Cardiac septum (tissue), 1 donor: ENCODE results near the gene CAP2. TPM values are rescaled to one million over a fixed set of nuclear protein-coding genes. Genes with fewer than 3 reads are reported as not detected.

Experiments used
- DNase-seq: peaks from one replicate; pipeline ENCODE4 v3.0.0-alpha.2; 2020; ENCODE audit warnings: low spot score
- intact Hi-C: fragments of 100-400 bp; cut with DNase I; formaldehyde crosslinking; loops from one replicate; pipeline ENCODE4 v1.14.0; 2022
- long read RNA-seq: library from polyadenylated mRNA; unstranded; transcript quantifications from one replicate; pipeline ENCODE4 v2.0.0, GENCODE V29; 2021
- total RNA-seq: library from RNA; stranded (reverse); fragmentation: NEBNext Ultra II Directional; extraction: Animal tissue kit (Norgen Biotek cat#: 25700); gene quantifications from one replicate; pipeline ENCODE4 v1.2.1, GENCODE V29; 2021
- donor health status: DM: no; HTN: no; CAD: no.

The CAP2 gene
- total RNA-seq = 120 TPM
- long read RNA-seq, transcript CAP2-201 (13 exons, 3,316 nt) = major isoform, 219 of 265 reads
- long read RNA-seq, partial matches to known transcripts = 26 of 265 reads
- long read RNA-seq, other reads (novel, unspliced or antisense) = 18 of 265 reads

GRCh38 chr6:17392978-17393891, at the start of gene CAP2:
CAP2 (plus strand) TSS chr6:17393595; CDS start chr6:17421556, 27,961 bp downstream.
- intact Hi-C loops = loop anchor here (5.0 kb wide), 1 partner anchor 106 kb away; no protein-coding TSS in a partner anchor
- DNase-seq = peak; percentile 84

GRCh38 chr6:17347012-17347411, 46.4 kb upstream of the CAP2 start:
- intact Hi-C loops = no loop called here
- DNase-seq = no peak

- intact Hi-C loops = no loop called here
- no peak for DNase-seq
Measured at GRCh38 chr6:17349427-17349826, 44.0 kb upstream of the CAP2 start.

DNA sequence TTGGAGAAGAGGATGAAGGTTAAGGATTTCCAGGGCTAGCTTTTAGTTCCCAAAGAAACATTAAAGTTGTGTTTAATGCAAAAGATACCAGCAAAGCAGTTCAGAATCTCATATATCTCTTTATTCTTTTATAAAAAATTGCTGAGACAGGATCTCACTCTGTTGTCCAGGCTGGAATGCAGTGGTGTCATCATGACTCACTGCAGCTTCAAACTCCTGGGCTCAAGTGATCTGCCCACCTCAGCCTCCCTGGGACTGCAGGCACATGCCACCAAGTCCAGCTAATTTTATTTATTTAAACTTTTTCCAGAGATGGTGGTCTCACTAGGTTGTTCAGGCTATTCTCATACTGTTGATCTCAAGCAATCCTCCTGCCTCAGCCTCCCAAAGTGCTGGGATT, 41.1 kb upstream of the CAP2 start:
- intact Hi-C loops = no loop called here

DNA sequence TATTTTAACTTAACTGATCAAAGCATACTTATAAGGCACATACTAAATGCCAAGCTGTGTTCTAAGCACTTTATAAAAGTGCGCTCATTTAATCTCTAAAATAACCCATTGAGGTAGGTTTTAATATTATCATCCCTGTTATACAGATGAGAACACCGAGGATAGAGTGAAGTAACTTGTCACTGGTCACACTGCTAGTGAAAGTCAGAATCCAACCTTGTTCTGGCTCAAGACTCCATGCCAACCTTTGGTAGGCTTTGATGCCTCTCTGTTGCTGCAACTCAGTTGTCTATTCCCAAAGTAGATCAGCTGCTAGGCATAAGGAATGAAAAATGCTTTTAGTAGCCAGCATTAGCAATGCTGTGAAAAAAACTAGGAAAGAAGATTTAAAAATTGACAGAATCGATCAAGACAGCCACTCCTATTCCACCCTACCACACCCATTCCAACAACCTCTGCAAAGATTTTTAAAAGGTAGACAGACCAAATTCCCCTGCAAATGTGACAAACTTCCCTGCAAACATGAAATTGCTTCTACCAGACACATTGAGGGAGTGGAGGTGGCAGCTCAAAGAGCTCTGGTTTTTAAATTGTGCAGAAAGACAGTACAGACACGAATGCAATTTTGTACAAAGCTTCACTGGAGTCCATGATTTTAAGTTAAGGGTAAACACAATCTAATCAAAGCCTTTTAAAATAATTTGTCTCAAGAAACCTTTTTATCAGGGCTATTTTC, 39.8 kb upstream of the CAP2 start:
- intact Hi-C loops = no loop called here
- DNase-seq = no peak

More for the DNA sequence above, 41.1 kb upstream of the CAP2 start:
- no peak for DNase-seq

- no peak for DNase-seq
- intact Hi-C loops = no loop called here
Measured at GRCh38 chr6:17354700-17355403, 38.5 kb upstream of the CAP2 start.

DNA sequence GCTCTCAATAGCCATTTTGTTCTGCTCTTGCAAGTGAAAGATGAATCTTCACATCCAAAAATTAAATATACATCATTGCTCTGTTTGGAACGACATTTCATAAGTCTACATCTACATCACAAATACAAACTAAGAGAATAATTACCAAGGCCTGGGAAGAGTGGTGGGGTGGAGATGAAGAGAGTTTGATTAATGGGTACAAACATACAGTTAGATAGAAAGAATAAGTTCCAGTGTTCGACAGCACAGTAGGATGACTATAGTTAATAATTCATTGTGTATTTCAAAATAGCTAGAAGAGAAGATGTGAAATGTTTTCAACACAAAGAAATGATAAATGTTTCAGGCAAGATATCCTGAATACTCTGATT, 38.0 kb upstream of the CAP2 start:
- DNase-seq = no peak
- intact Hi-C loops = no loop called here

- DNase-seq = no peak
- intact Hi-C loops = no loop called here
Measured at GRCh38 chr6:17358515-17358914, 34.9 kb upstream of the CAP2 start.

GRCh38 chr6:17360564-17360963, 32.8 kb upstream of the CAP2 start:
- DNase-seq = no peak
- intact Hi-C loops = no loop called here

GRCh38 chr6:17361013-17361412, 32.4 kb upstream of the CAP2 start:
- intact Hi-C loops = no loop called here
- DNase-seq = no peak

DNA sequence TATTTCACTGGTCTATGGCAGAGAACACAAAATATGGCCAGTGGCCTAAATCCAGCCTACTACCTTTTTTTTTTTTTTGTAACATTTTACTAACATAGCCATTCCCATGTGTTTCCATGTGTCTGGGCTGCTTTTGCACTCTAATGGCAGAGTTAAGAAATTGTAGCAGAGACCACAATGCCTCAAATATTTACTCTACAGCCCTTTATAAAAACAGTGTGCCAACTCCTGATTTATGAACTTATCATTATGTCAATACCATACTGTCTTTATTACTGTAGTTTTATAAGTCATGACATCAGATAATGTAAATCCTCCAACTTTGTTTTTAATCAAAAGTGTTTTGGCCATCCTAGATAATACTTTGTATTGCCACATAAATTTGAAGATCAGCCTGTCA, 27.4 kb upstream of the CAP2 start:
- intact Hi-C loops = no loop called here
- no peak for DNase-seq

DNA sequence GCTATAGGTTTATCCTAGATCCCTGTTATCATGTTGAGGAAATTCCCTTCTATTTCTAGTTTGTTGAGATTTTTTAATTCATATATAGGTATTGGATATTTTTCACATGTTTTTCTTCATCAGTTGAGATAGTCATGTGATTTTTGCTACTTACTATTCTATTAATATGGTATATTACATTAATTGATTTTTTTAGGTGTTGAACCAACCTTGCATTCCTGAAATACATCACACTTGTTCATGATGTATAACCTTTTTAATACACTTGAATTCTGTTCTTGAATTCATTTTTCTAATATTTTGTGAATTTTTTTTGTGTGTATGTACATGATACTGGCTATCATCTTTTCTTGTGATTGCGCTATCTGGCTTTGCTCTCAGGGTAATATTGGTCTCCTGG, 25.5 kb upstream of the CAP2 start:
- no peak for DNase-seq
- intact Hi-C loops = no loop called here

GRCh38 chr6:17381424-17382147, 11.8 kb upstream of the CAP2 start:
- intact Hi-C loops = no loop called here

GRCh38 chr6:17385660-17386059, 7.7 kb upstream of the CAP2 start:
- DNase-seq = no peak
- intact Hi-C loops = no loop called here

More at GRCh38 chr6:17381424-17382147, 11.8 kb upstream of the CAP2 start:
- no peak for DNase-seq

GRCh38 chr6:17388365-17388764, 5.0 kb upstream of the CAP2 start:
- no peak for DNase-seq
- intact Hi-C loops = no loop called here

- intact Hi-C loops = no loop called here
- DNase-seq = no peak
Measured at GRCh38 chr6:17389274-17389847, 4.0 kb upstream of the CAP2 start.

DNA sequence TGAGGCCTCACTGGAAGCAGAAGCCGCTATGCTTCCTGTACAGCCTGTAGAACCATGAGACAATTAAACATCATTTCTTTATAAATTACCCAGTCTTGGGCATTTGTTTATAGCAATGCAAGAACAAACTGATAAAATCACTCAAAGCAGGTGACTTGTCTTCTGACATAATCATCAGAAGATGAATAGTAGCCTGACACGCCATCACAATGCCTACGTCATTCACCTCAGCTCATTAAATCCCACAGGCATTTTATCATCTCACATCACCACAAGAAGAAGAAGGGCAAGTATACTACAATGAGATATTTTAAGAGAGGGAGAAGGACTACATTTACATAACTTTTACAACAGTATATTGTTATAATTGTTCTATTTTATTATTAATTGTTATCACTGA, 3.1 kb upstream of the CAP2 start:
- DNase-seq = no peak
- intact Hi-C loops = loop anchor here (5.0 kb wide), 1 partner anchor 103 kb away; no protein-coding TSS in a partner anchor

GRCh38 chr6:17391976-17392375, 1.4 kb upstream of the CAP2 start:
- no peak for DNase-seq
- intact Hi-C loops = loop anchor here (5.0 kb wide), 1 partner anchor 105 kb away; no protein-coding TSS in a partner anchor
